ENCODE measurements around the gene MLN. TPM values are rescaled to one million over a fixed set of nuclear protein-coding genes. Genes with fewer than 3 reads are reported as not detected.

The MLN gene
- total RNA-seq, 3 donors from 2014 or later = not detected

DNA sequence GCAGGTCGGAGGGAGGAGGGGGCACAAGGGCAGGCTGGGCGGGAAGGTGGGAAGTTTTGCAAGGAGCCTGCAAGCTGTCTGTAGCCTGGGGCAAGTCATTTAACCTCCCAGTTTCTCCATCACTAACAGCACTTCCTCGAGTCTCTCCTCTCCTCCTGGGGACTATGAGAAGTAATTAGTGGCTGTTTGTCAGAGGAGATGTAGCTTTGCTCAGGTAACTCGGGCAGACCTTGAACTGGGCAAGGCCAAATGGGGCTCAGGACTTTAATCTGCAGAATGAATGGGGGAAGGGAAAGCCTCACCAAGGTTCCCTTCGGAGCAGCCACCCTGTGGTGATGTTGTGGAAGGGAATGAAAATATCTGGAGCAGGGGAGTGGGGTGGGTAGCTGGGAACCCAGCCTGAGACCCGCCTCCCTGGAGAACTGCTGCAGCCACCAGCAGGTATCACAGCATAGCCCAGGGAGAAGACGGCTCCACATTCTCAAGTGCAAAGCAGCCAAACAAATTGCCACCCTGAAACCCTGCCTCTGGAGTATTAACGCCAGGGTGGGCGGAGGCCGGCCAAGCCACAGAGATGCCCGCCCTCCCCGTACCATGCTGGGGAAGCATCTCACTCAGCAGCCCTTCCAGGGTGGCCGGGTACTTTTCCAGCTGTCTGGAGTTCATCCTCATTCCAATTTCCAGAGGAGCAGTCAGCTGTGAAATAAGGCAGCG lies 8.7 kb downstream of the MLN start:
- Histone ChIP-seq H3K4me3 (no peak overlapping the region), H3K27me3 (peaks cover 0 to 6% of the 10 kb centered on the region in 2 donors), H3K36me3 (no peaks in the 10 kb centered on the region), H3K9me3 (no peaks in the 10 kb centered on the region), H3K27ac (no peak overlapping the region), H3K4me1 (no peaks in the 10 kb centered on the region)
- no peak for DNase-seq (ENCODE audit: low spot score in 2 of 2)
- intact Hi-C loops (cut with DNase I; ENCODE audit: low total_unique reads) = no loop called here
- TF ChIP-seq POLR2AphosphoS5 (IDR thresholded peaks at IDR 0.05) = no peak
- TF ChIP-seq, protein P1, sequence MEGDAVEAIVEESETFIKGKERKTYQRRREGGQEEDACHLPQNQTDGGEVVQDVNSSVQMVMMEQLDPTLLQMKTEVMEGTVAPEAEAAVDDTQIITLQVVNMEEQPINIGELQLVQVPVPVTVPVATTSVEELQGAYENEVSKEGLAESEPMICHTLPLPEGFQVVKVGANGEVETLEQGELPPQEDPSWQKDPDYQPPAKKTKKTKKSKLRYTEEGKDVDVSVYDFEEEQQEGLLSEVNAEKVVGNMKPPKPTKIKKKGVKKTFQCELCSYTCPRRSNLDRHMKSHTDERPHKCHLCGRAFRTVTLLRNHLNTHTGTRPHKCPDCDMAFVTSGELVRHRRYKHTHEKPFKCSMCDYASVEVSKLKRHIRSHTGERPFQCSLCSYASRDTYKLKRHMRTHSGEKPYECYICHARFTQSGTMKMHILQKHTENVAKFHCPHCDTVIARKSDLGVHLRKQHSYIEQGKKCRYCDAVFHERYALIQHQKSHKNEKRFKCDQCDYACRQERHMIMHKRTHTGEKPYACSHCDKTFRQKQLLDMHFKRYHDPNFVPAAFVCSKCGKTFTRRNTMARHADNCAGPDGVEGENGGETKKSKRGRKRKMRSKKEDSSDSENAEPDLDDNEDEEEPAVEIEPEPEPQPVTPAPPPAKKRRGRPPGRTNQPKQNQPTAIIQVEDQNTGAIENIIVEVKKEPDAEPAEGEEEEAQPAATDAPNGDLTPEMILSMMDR (IDR thresholded peaks at IDR 0.05) = no peak
- TF ChIP-seq POLR2A (IDR thresholded peaks at IDR 0.05) = no peak

DNA sequence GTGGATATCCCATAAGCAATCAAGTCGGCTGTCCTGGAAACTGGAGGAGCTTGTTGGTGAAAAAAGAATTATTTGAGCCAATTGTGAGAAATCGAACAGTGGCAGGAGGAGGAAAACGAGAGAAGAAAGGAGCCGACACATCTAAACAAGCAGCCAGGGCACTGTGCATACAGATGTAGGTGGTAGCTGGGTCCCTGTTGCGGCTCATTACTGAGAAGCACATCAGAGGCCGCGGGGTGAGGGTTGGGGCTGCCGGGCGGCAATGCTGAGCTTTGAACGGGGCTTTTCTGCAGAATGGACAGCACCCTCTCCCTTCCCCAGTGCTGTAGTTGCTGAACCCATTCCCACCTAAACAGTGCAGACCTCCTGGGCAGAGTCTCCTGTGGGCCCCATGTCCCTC lies 10.8 kb downstream of the MLN start:
- H3K4me1 ChIP-seq = no peaks in the 10 kb centered on the region
- intact Hi-C loops (cut with DNase I; ENCODE audit: low total_unique reads) = no loop called here
- no peak overlapping the region for H3K27ac ChIP-seq
- H3K4me3 ChIP-seq = no peak overlapping the region
- H3K36me3 ChIP-seq = no peaks in the 10 kb centered on the region
- TF ChIP-seq, protein P1 (IDR thresholded peaks at IDR 0.05) = no peak
- TF ChIP-seq POLR2AphosphoS5 (IDR thresholded peaks at IDR 0.05) (no peak), POLR2A (IDR thresholded peaks at IDR 0.05) (no peak)
- H3K27me3 ChIP-seq = no peaks in the 10 kb centered on the region
- H3K9me3 ChIP-seq = no peaks in the 10 kb centered on the region
- no peak for DNase-seq (ENCODE audit: low spot score in 2 of 2)

DNA sequence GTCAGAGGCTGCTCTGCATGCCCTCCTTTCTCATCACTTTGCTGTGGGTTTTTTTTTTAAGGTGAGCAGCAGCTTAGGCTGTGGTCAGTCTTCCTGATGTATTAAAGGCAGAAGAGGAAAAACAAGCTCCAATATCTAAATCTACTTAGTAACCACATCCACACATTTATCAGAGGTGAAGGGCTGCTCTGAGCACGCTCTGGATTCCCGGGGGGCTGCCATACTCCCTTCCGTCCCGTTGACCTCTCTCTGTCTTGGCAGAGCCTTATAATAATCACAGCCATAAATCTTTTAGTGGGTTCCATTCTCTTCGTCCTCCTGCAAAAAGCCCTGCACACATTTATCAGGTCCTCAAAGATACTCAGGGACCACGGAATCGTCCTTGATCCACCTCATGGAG lies 12.2 kb downstream of the MLN start:
- TF ChIP-seq POLR2A (IDR thresholded peaks at IDR 0.05) = no peak
- no peak for TF ChIP-seq POLR2AphosphoS5 (IDR thresholded peaks at IDR 0.05)
- TF ChIP-seq, protein P1 (IDR thresholded peaks at IDR 0.05) = no peak
- Histone ChIP-seq H3K9me3 (no peaks in the 10 kb centered on the region), H3K4me3 (no peak overlapping the region), H3K27me3 (no peaks in the 10 kb centered on the region), H3K36me3 (no peaks in the 10 kb centered on the region), H3K27ac (no peak overlapping the region), H3K4me1 (peaks cover 0 to 13% of the 10 kb centered on the region in 2 donors)
- intact Hi-C loops (cut with DNase I; ENCODE audit: low total_unique reads) = no loop called here
- no peak for DNase-seq (ENCODE audit: low spot score in 2 of 2)

DNA sequence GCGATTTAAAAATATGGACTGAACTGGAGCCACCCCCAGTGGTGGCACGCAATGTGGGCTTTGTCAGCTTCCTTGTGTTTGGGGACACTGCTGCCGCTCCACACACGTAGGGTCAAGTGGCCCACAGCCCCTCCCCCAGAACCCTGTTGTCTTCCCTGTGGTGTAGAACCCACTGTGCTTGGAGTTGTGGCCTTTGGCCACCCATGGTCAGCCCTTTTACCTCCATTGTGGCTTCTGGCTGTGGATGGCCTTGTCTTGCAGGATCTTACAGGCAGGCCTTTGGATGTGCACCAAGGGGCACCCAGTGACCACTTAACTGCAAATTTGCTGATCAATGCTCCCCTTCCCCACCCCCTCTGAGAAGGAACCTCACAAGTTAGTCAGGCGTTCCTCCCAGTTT lies 12.9 kb downstream of the MLN start:
- peaks cover 0 to 19% of the 10 kb centered on the region in 2 donors for H3K4me1 ChIP-seq
- intact Hi-C loops (cut with DNase I; ENCODE audit: low total_unique reads) = no loop called here
- no peak overlapping the region for H3K27ac ChIP-seq
- no peaks in the 10 kb centered on the region for H3K27me3 ChIP-seq
- no peaks in the 10 kb centered on the region for H3K36me3 ChIP-seq
- no peak for TF ChIP-seq POLR2AphosphoS5 (IDR thresholded peaks at IDR 0.05)
- no peak for TF ChIP-seq POLR2A (IDR thresholded peaks at IDR 0.05)
- TF ChIP-seq, protein P1 (IDR thresholded peaks at IDR 0.05) = no peak
- DNase-seq (ENCODE audit: low spot score in 2 of 2) = no peak
- H3K4me3 ChIP-seq = no peak overlapping the region
- no peaks in the 10 kb centered on the region for H3K9me3 ChIP-seq

DNA sequence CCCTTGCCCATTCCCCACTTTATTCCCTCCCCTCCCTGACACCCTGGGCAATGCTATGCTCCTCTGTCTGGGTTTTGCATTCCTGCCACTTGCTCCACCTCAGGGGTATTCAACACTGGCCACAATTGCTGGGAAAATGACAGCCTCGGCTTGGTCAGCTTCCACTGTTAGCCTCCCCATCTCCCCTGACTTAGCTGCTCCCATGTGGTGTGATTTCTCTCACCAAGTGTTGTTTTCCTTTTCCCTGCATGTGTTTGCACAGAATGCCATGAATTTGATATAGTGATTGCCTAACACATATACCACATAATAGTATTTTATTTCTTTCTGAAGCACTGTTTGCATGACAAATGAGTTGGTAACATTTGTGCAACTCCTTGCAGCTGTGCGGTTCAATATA lies 13.4 kb downstream of the MLN start:
- no peak overlapping the region for H3K4me3 ChIP-seq
- no peaks in the 10 kb centered on the region for H3K27me3 ChIP-seq
- intact Hi-C loops (cut with DNase I; ENCODE audit: low total_unique reads) = no loop called here
- TF ChIP-seq POLR2A (IDR thresholded peaks at IDR 0.05) (no peak), POLR2AphosphoS5 (IDR thresholded peaks at IDR 0.05) (no peak)
- TF ChIP-seq, protein P1 (IDR thresholded peaks at IDR 0.05) = no peak
- H3K4me1 ChIP-seq = peaks cover 0 to 21% of the 10 kb centered on the region in 2 donors
- H3K27ac ChIP-seq = no peak overlapping the region
- H3K36me3 ChIP-seq = no peaks in the 10 kb centered on the region
- no peaks in the 10 kb centered on the region for H3K9me3 ChIP-seq
- no peak for DNase-seq (ENCODE audit: low spot score in 2 of 2)
